Vagina (tissue), 2 donors: ENCODE results near the gene GANC.

ENCODE experiments used
- POLR2A ChIP-seq, 2 donors: fragments of 450-650 bp; IDR thresholded peaks; one replicate each; pipeline ENCODE4 v1.6.1; 2017; ENCODE audit warnings: antibody characterized with exemption in 2 of 2, mild to moderate bottlenecking in 2 of 2, moderate library complexity in 2 of 2
- POLR2AphosphoS5 ChIP-seq, 2 donors: sonication (generic); formaldehyde crosslinking; IDR thresholded peaks; one replicate each; pipeline ENCODE4 v1.9.0; 2017; ENCODE audit warnings: antibody characterized with exemption in 2 of 2, mild to moderate bottlenecking in 2 of 2, low read depth in 1 of 2; ENCODE audit not compliant: insufficient read depth in 1 of 2
- TF ChIP-seq, protein P1 (sequence below), 3 experiments: fragments of 450-650 bp in 2 of 3; fragments of 200-600 bp in 1 of 3; sonication (generic) in 1 of 3; IDR thresholded peaks; one replicate each; pipeline ENCODE4 v1.5.1; 2017 to 2019; ENCODE audit warnings: antibody characterized with exemption in 3 of 3, mild to moderate bottlenecking in 2 of 3, moderate library complexity in 2 of 3

DNA sequence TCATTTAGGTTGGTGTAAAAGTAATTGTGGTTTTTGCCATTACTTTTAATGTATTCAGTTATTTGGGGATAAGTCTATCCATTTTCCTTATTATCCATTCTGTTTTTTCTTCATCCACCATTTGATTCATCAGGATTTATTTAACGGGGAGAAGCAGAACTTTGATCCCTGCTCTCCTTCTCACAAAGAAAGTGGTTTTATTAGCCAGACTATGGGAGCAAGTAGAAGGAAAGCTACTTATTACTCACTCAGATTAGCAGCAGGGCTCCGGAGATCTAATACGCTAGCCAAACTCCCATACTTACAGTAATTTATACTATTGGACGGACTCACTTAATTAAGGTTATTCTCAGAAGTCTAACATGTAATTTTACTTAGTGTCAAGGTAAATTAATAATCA is 14.9 kb downstream of the GANC start:
- TF ChIP-seq, protein P1, sequence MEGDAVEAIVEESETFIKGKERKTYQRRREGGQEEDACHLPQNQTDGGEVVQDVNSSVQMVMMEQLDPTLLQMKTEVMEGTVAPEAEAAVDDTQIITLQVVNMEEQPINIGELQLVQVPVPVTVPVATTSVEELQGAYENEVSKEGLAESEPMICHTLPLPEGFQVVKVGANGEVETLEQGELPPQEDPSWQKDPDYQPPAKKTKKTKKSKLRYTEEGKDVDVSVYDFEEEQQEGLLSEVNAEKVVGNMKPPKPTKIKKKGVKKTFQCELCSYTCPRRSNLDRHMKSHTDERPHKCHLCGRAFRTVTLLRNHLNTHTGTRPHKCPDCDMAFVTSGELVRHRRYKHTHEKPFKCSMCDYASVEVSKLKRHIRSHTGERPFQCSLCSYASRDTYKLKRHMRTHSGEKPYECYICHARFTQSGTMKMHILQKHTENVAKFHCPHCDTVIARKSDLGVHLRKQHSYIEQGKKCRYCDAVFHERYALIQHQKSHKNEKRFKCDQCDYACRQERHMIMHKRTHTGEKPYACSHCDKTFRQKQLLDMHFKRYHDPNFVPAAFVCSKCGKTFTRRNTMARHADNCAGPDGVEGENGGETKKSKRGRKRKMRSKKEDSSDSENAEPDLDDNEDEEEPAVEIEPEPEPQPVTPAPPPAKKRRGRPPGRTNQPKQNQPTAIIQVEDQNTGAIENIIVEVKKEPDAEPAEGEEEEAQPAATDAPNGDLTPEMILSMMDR (IDR thresholded peaks at IDR 0.05): no peak
- TF ChIP-seq POLR2AphosphoS5 (IDR thresholded peaks at IDR 0.05; ENCODE audit: insufficient read depth in 1 of 2, low read depth in 1 of 2) (no peak), POLR2A (IDR thresholded peaks at IDR 0.05) (no peak)
